DND-41 (cell line): ENCODE measurements around the gene MTSS2.

Experiments
- ATAC-seq: fragments of 200-7000 bp; cut with Tn5 transposase; 3 replicates; pipeline ENCODE4 v1.9.1; 2021; ENCODE audit warnings: low read depth; ENCODE audit not compliant: insufficient read depth
- DNase-seq: peaks from one replicate; pipeline ENCODE4 v3.0.0-alpha.2; 2020
- H2AFZ ChIP-seq: 2 replicates; pipeline ENCODE4 v1.6.0; 2012; ENCODE audit warnings: low read depth, low read length
- H3K27ac ChIP-seq: 2 replicates; pipeline ENCODE4 v1.5.1; 2012; ENCODE audit warnings: low read length, inconsistent platforms
- H3K27me3 ChIP-seq: fragments of 200-600 bp; sonication (generic); 2 replicates; pipeline ENCODE4 v1.6.0; 2012; ENCODE audit warnings: low read length, mild to moderate bottlenecking, inconsistent platforms; ENCODE audit not compliant: insufficient read depth, poor library complexity
- H3K36me3 ChIP-seq: 2 replicates; pipeline ENCODE4 v1.5.1; 2012; ENCODE audit warnings: low read length, inconsistent platforms; ENCODE audit not compliant: insufficient read depth
- H3K4me1 ChIP-seq: 2 replicates; pipeline ENCODE4 v1.5.1; 2012; ENCODE audit warnings: mild to moderate bottlenecking, low read length; ENCODE audit not compliant: insufficient read depth
- H3K4me2 ChIP-seq: 2 replicates; pipeline ENCODE4 v1.6.0; 2012; ENCODE audit warnings: mild to moderate bottlenecking, moderate library complexity, low read length, inconsistent platforms; ENCODE audit not compliant: insufficient read depth
- H3K4me3 ChIP-seq, 2 experiments: fragments of 200-600 bp in 1 of 2; shearing (Covaris generic) in 1 of 2; 2 replicates each; pipeline ENCODE4 v1.5.1; 2012 to 2016; ENCODE audit warnings: inconsistent platforms in 2 of 2, low read length in 2 of 2, mild to moderate bottlenecking in 2 of 2, low read depth in 1 of 2, moderate library complexity in 1 of 2
- H3K79me2 ChIP-seq: 2 replicates; pipeline ENCODE4 v1.6.0; 2012; ENCODE audit warnings: low read length, inconsistent platforms; ENCODE audit not compliant: insufficient read depth
- H3K9ac ChIP-seq: 2 replicates; pipeline ENCODE4 v1.6.0; 2012; ENCODE audit warnings: low read depth, mild to moderate bottlenecking, inconsistent platforms, low read length, moderate library complexity
- H3K9me3 ChIP-seq: 2 replicates; pipeline ENCODE4 v1.5.1; 2012; ENCODE audit warnings: low read length, moderate library complexity, mild to moderate bottlenecking, inconsistent platforms; ENCODE audit not compliant: insufficient read depth, severe bottlenecking
- H4K20me1 ChIP-seq: 2 replicates; pipeline ENCODE4 v1.6.0; 2012; ENCODE audit warnings: low read length; ENCODE audit not compliant: insufficient read depth
- EZH2 ChIP-seq: IDR thresholded peaks from 3 replicates; pipeline ENCODE4 v1.6.1; 2012; ENCODE audit warnings: borderline replicate concordance, low read depth, mild to moderate bottlenecking, moderate library complexity, low read length, inconsistent platforms; ENCODE audit not compliant: severe bottlenecking
- TF ChIP-seq, protein P1 (sequence below): IDR thresholded peaks from 2 replicates; pipeline ENCODE4 v1.5.1; 2012; ENCODE audit warnings: borderline replicate concordance, low read length, moderate library complexity, mild to moderate bottlenecking; ENCODE audit not compliant: poor library complexity, severe bottlenecking; ENCODE audit errors: extremely low read depth

MTSS2 gene

DNA sequence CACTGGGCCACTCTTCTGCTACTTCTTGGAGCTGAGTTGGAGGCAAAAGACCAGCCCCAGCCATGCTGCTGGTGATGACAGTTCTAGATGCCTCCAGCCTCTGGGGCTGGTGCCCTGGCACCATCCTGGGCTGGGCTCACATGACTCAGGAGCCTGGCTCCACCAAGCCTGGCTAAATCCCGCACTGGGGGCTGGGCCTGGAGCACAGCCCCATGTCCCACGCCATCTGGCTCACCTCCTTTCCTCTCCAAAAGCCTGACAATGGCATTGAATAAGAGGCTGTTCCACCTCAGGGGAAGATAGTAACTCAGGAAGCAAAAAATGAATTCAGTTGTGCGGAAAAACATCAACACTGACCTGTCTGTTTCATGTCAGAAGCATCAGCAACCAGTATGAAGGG lies 45.1 kb upstream of the MTSS2 start:
- H3K27me3 ChIP-seq = no peaks in the 10 kb centered on the region
- ATAC-seq (no peak), DNase-seq (no peak)
- 0 out of 2 replicates have a peak, but pooled peaks cover 2% of the 10 kb centered on the region for H4K20me1 ChIP-seq
- H3K27ac ChIP-seq = no peak overlapping the region
- no peak overlapping the region for H2AFZ ChIP-seq
- TF ChIP-seq EZH2 = no peak
- TF ChIP-seq, protein P1, sequence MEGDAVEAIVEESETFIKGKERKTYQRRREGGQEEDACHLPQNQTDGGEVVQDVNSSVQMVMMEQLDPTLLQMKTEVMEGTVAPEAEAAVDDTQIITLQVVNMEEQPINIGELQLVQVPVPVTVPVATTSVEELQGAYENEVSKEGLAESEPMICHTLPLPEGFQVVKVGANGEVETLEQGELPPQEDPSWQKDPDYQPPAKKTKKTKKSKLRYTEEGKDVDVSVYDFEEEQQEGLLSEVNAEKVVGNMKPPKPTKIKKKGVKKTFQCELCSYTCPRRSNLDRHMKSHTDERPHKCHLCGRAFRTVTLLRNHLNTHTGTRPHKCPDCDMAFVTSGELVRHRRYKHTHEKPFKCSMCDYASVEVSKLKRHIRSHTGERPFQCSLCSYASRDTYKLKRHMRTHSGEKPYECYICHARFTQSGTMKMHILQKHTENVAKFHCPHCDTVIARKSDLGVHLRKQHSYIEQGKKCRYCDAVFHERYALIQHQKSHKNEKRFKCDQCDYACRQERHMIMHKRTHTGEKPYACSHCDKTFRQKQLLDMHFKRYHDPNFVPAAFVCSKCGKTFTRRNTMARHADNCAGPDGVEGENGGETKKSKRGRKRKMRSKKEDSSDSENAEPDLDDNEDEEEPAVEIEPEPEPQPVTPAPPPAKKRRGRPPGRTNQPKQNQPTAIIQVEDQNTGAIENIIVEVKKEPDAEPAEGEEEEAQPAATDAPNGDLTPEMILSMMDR = no peak
- no peaks in the 10 kb centered on the region for H3K9me3 ChIP-seq
- no peak overlapping the region for H3K4me3 ChIP-seq
- H3K4me2 ChIP-seq = no peak overlapping the region
- H3K79me2 ChIP-seq = no peaks in the 10 kb centered on the region
- no peaks in the 10 kb centered on the region for H3K4me1 ChIP-seq
- H3K36me3 ChIP-seq = peaks cover 54% of the 10 kb centered on the region
- H3K9ac ChIP-seq = no peak overlapping the region

DNA sequence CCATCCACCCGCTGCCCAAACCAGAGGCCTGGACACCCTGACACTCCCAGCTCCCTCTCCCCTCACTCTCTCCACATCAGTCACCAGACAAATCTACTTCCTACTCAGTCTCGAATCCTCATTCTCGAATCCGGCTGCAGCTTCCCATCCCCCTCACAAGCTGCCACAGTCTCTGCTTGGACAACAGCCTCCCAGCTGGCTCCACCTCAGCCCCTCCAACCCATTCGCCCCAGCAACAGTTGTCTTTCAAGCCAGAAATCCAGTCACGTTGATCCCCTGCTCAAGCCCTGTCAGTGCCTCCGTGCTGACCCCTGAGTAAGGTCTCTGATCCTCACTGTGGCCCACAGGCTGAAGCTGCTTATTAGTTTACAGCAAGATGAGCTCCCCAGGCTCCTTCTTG lies 44.2 kb upstream of the MTSS2 start:
- H3K27ac ChIP-seq = no peak overlapping the region
- no peaks in the 10 kb centered on the region for H3K9me3 ChIP-seq
- no peak for ATAC-seq
- H4K20me1 ChIP-seq = 0 out of 2 replicates have a peak, but pooled peaks cover 2% of the 10 kb centered on the region
- peaks cover 51% of the 10 kb centered on the region for H3K36me3 ChIP-seq
- H3K79me2 ChIP-seq = no peaks in the 10 kb centered on the region
- H3K4me2 ChIP-seq = no peak overlapping the region
- DNase-seq = no peak
- no peak overlapping the region for H3K4me3 ChIP-seq
- H3K27me3 ChIP-seq = no peaks in the 10 kb centered on the region
- H3K4me1 ChIP-seq = no peaks in the 10 kb centered on the region
- H3K9ac ChIP-seq = no peak overlapping the region
- TF ChIP-seq, protein P1 = no peak
- TF ChIP-seq EZH2 = no peak
- H2AFZ ChIP-seq = no peak overlapping the region

DNA sequence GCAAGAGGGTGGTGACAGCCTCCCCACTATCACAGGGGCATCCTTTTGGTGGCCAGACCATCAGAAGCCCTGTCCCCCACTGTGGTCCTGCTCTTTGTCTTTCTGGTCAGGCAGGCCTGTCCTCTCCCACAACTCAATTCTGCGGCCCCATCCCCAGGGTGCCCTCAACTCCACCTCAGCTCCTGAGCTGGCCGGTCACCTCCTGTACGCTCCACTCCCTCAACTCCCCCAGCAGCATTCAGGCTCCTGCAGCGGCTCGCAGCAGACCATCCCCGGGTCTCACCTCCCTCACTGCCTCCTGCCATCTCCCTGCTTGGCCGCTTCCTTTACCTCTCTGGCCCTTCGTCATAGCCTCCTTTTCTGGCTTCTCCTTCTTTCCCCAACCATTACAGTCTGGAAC lies 43.4 kb upstream of the MTSS2 start:
- no peak overlapping the region for H3K9ac ChIP-seq
- no peak overlapping the region for H3K4me3 ChIP-seq
- peaks cover 47% of the 10 kb centered on the region for H3K36me3 ChIP-seq
- no peaks in the 10 kb centered on the region for H3K27me3 ChIP-seq
- H3K27ac ChIP-seq = no peak overlapping the region
- no peaks in the 10 kb centered on the region for H3K9me3 ChIP-seq
- TF ChIP-seq, protein P1 = no peak
- TF ChIP-seq EZH2 = no peak
- 0 out of 2 replicates have a peak, but pooled peaks cover 2% of the 10 kb centered on the region for H4K20me1 ChIP-seq
- DNase-seq (no peak), ATAC-seq (no peak)
- no peak overlapping the region for H3K4me2 ChIP-seq
- no peak overlapping the region for H2AFZ ChIP-seq
- no peaks in the 10 kb centered on the region for H3K79me2 ChIP-seq
- no peaks in the 10 kb centered on the region for H3K4me1 ChIP-seq

DNA sequence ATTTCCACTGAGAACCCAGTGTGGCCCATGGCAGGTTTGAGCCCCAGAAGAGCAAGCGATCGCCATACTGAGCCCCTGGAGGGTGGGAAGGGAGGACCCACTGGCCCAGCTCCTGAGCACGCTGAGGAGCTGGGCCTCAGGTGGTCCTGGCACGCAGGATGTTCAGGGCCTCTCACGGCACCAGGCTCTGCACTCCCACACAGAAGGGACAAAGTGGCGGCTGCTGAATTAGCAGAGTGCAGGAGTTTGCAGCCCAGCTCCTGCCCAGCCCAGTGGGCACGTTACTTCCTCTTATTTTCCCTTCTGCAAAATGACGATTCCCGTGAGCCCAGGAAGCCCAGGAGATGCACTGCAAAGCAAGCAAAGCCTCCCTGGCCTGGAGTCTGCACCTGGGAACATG lies 42.3 kb upstream of the MTSS2 start:
- no peak overlapping the region for H2AFZ ChIP-seq
- no peak overlapping the region for H3K27ac ChIP-seq
- no peaks in the 10 kb centered on the region for H3K27me3 ChIP-seq
- ATAC-seq (no peak), DNase-seq (no peak)
- H3K9me3 ChIP-seq = no peaks in the 10 kb centered on the region
- peaks cover 47% of the 10 kb centered on the region for H3K36me3 ChIP-seq
- H3K79me2 ChIP-seq = no peaks in the 10 kb centered on the region
- no peak overlapping the region for H3K9ac ChIP-seq
- no peaks in the 10 kb centered on the region for H3K4me1 ChIP-seq
- H3K4me2 ChIP-seq = no peak overlapping the region
- no peak overlapping the region for H3K4me3 ChIP-seq
- H4K20me1 ChIP-seq = 0 out of 2 replicates have a peak, but pooled peaks cover 2% of the 10 kb centered on the region
- TF ChIP-seq EZH2 = no peak
- TF ChIP-seq, protein P1 = no peak
